ENCODE data around the gene OR9Q1. TPM values are rescaled to one million over a fixed set of nuclear protein-coding genes. Genes with fewer than 3 reads are reported as not detected.

Gene OR9Q1
- total and polyA plus RNA-seq, 2 of the 4 experiments (the other 2 are of a cell fraction), result not detected

Small RNA genes lying within 50 kb of the gene (microRNA-seq; reads per million reads assigned to microRNA genes)
- not detected for gene RNU6-899P (ENCODE audit: insufficient read depth, insufficient read length)

Small RNA genes lying within 50 kb of the gene (small RNA-seq; reads per million reads assigned to genes)
- 0 reads per million in 5 experiments for gene RNU6-899P

Other genes with a start within 250 kb of the OR9Q1 start
- not detected in 2 replicates for gene OR6Q1, start 7.1 kb downstream of the OR9Q1 start, total RNA-seq (2012; rRNA removed)
- not detected in 2 replicates for gene OR6Q1, start 7.1 kb downstream of the OR9Q1 start, polyA plus RNA-seq (2012; rRNA removed)
- gene OR9I1, start 101.6 kb downstream of the OR9Q1 start, total RNA-seq (2012; rRNA removed), result not detected in 2 replicates
- not detected in 2 replicates for gene OR9I1, start 101.6 kb downstream of the OR9Q1 start, polyA plus RNA-seq (2012; rRNA removed)
- gene OR9Q2, start 165.2 kb downstream of the OR9Q1 start, total RNA-seq (2012; rRNA removed), result not detected in 2 replicates
- gene OR9Q2, start 165.2 kb downstream of the OR9Q1 start, polyA plus RNA-seq (2012; rRNA removed), result not detected in 2 replicates
- gene OR1S2, start 180.3 kb downstream of the OR9Q1 start, total RNA-seq (2012; rRNA removed), result not detected in 2 replicates
- not detected in 2 replicates for gene OR1S2, start 180.3 kb downstream of the OR9Q1 start, polyA plus RNA-seq (2012; rRNA removed)
- gene OR1S1, start 188.8 kb downstream of the OR9Q1 start, total RNA-seq (2012; rRNA removed), result not detected in 2 replicates
- gene OR1S1, start 188.8 kb downstream of the OR9Q1 start, polyA plus RNA-seq (2012; rRNA removed), result not detected in 2 replicates
- gene OR10Q1, start 205.0 kb downstream of the OR9Q1 start, total RNA-seq (2012; rRNA removed), result not detected in 2 replicates
- gene OR10Q1, start 205.0 kb downstream of the OR9Q1 start, polyA plus RNA-seq (2012; rRNA removed), result 0.07 TPM in 1 of 2 replicates, not detected in the other
- not detected in 2 replicates for gene OR10W1, start 244.4 kb downstream of the OR9Q1 start, total RNA-seq (2012; rRNA removed)
- not detected in 2 replicates for gene OR10W1, start 244.4 kb downstream of the OR9Q1 start, polyA plus RNA-seq (2012; rRNA removed)